Liver (tissue), 9 donors: ENCODE measurements around the gene KIF14. TPM values are rescaled to one million over a fixed set of nuclear protein-coding genes. Genes with fewer than 3 reads are reported as not detected.

Source experiments
- DNase-seq: peaks from one replicate; pipeline ENCODE4 v3.0.0-alpha.2; 2017; ENCODE audit warnings: low spot score
- H3K27ac ChIP-seq, 2 donors: one replicate each; pipeline ENCODE4 v1.7.0; 2013; ENCODE audit warnings: inconsistent platforms in 2 of 2, low read length in 2 of 2, control low read depth in 1 of 2, low read depth in 1 of 2, mild to moderate bottlenecking in 1 of 2
- H3K27me3 ChIP-seq, 4 donors: one replicate each; pipeline versions ENCODE4 v1.6.1 to v1.7.0; 2013; ENCODE audit warnings: low read length in 3 of 4, inconsistent platforms in 1 of 4, mild to moderate bottlenecking in 1 of 4, moderate library complexity in 1 of 4; ENCODE audit not compliant: control insufficient read depth in 4 of 4, insufficient read depth in 4 of 4
- H3K36me3 ChIP-seq, 4 donors: one replicate each; pipeline versions ENCODE4 v1.6.1 to v1.7.0; 2013; ENCODE audit warnings: low read length in 3 of 4, mild to moderate bottlenecking in 3 of 4, low read depth in 1 of 4, moderate library complexity in 1 of 4; ENCODE audit not compliant: control insufficient read depth in 4 of 4, insufficient read depth in 3 of 4
- H3K4me1 ChIP-seq, 4 donors: one replicate each; pipeline versions ENCODE4 v1.6.1 to v1.7.0; 2013; ENCODE audit warnings: low read length in 3 of 4, mild to moderate bottlenecking in 3 of 4, moderate library complexity in 1 of 4; ENCODE audit not compliant: control insufficient read depth in 4 of 4, insufficient read depth in 4 of 4
- H3K4me3 ChIP-seq, 3 donors: one replicate each; pipeline versions ENCODE4 v1.6.1 to v1.7.0; 2013; ENCODE audit warnings: low read length in 3 of 3, control low read depth in 1 of 3, low read depth in 1 of 3, mild to moderate bottlenecking in 1 of 3
- H3K9ac ChIP-seq, 2 donors: one replicate each; pipeline ENCODE4 v1.7.0; 2013; ENCODE audit warnings: low read length in 2 of 2, mild to moderate bottlenecking in 2 of 2, moderate library complexity in 2 of 2, control low read depth in 1 of 2, low read depth in 1 of 2
- H3K9me3 ChIP-seq, 4 donors: one replicate each; pipeline versions ENCODE4 v1.6.1 to v1.7.0; 2013; ENCODE audit warnings: low read length in 3 of 4; ENCODE audit not compliant: control insufficient read depth in 4 of 4
- ATF3 ChIP-seq: IDR thresholded peaks from 2 replicates; pipeline ENCODE4 v1.6.1; 2016; ENCODE audit warnings: antibody characterized with exemption
- EGR1 ChIP-seq, 2 donors: IDR thresholded peaks; 2 replicates each; pipeline ENCODE4 v1.6.1; 2016 to 2018; ENCODE audit warnings: antibody characterized with exemption in 2 of 2, low read depth in 2 of 2
- FOXA1 ChIP-seq: IDR thresholded peaks from 2 replicates; pipeline ENCODE4 v1.6.1; 2016; ENCODE audit warnings: antibody characterized with exemption
- FOXA2 ChIP-seq: IDR thresholded peaks from 2 replicates; pipeline ENCODE4 v1.6.1; 2016; ENCODE audit warnings: antibody characterized with exemption
- GABPA ChIP-seq, 2 donors: IDR thresholded peaks in 1 of 2; conservative IDR thresholded peaks in 1 of 2; 2 replicates each; pipeline ENCODE4 v1.6.1; 2016; ENCODE audit warnings: antibody characterized with exemption in 2 of 2, mild to moderate bottlenecking in 1 of 2, moderate library complexity in 1 of 2
- HNF4A ChIP-seq, 2 donors: conservative IDR thresholded peaks; 2 replicates each; pipeline ENCODE4 v1.6.1; 2016; ENCODE audit warnings: antibody characterized with exemption in 2 of 2, mild to moderate bottlenecking in 2 of 2
- HNF4G ChIP-seq: IDR thresholded peaks from 2 replicates; pipeline ENCODE4 v1.6.1; 2016; ENCODE audit warnings: antibody characterized with exemption
- JUND ChIP-seq, 2 donors: IDR thresholded peaks; 2 replicates each; pipeline ENCODE4 v1.6.1; 2016; ENCODE audit warnings: antibody characterized with exemption in 2 of 2
- NR2F2 ChIP-seq: IDR thresholded peaks from 2 replicates; pipeline ENCODE4 v1.6.1; 2016; ENCODE audit warnings: antibody characterized with exemption
- RAD21 ChIP-seq, 2 donors: IDR thresholded peaks; 2 replicates each; pipeline ENCODE4 v1.6.1; 2016; ENCODE audit warnings: antibody characterized with exemption in 2 of 2, mild to moderate bottlenecking in 2 of 2
- REST ChIP-seq: IDR thresholded peaks from 2 replicates; pipeline ENCODE4 v1.6.1; 2016; ENCODE audit warnings: antibody characterized with exemption, mild to moderate bottlenecking
- RXRA ChIP-seq, 2 donors: IDR thresholded peaks; 2 replicates each; pipeline ENCODE4 v1.6.1; 2017 to 2018; ENCODE audit warnings: antibody characterized with exemption in 2 of 2, mild to moderate bottlenecking in 1 of 2
- SP1 ChIP-seq: IDR thresholded peaks from 2 replicates; pipeline ENCODE4 v1.6.1; 2018; ENCODE audit warnings: antibody characterized with exemption, mild to moderate bottlenecking
- TAF1 ChIP-seq: conservative IDR thresholded peaks from 2 replicates; pipeline ENCODE4 v1.6.1; 2016; ENCODE audit warnings: antibody characterized with exemption, mild to moderate bottlenecking
- YY1 ChIP-seq: IDR thresholded peaks from 2 replicates; pipeline ENCODE4 v1.6.1; 2016; ENCODE audit warnings: antibody characterized with exemption, mild to moderate bottlenecking
- ZBTB33 ChIP-seq: IDR thresholded peaks from 2 replicates; pipeline ENCODE4 v1.6.1; 2016; ENCODE audit warnings: antibody characterized with exemption
- WGBS: extraction: QIAGEN DNeasy Blood & Tissue Kit; methylation state at CpG from one replicate; pipeline ENCODE4 v1.1.7; 2013; 5-methylcytosine and 5-hydroxymethylcytosine counted together
- polyA plus RNA-seq, 2 donors: library from polyadenylated mRNA; stranded (reverse) in 1 of 2; unstranded in 1 of 2; fragments of 200-250 nt in 1 of 2; fragments of >200 nt in 1 of 2; fragmentation: Nextera tagmentation in 1 of 2; extraction: Ambion mirVana in 1 of 2; gene quantifications; one replicate each; pipeline versions ENCODE4 v1.2.1 to v1.2.3, GENCODE V29; 2013 to 2015
- total RNA-seq, 2 donors: library from RNA; depleted of rRNA; stranded (reverse); fragments of >200 nt; gene quantifications; one replicate each; pipeline ENCODE4 v1.2.3, GENCODE V29; 2014
- TF ChIP-seq, protein P1 (sequence below): IDR thresholded peaks from 2 replicates; pipeline ENCODE4 v1.6.1; 2016; ENCODE audit warnings: antibody characterized with exemption
- TF ChIP-seq, protein P2 (sequence below): fragments of 150-350 bp; IDR thresholded peaks from 2 replicates; pipeline ENCODE4 v1.5.1; 2017; ENCODE audit warnings: improper control_type of control experiment, low read depth, low read length; ENCODE audit not compliant: missing input control
- donor health status: healthy.
- donor health status: healthy.
- donor health status: healthy.
- donor health status: healthy.
- donor health status: healthy.

The KIF14 gene
- total and polyA plus RNA-seq, 4 donors: 0.13 to 8.8 (median 0.22) TPM

DNA sequence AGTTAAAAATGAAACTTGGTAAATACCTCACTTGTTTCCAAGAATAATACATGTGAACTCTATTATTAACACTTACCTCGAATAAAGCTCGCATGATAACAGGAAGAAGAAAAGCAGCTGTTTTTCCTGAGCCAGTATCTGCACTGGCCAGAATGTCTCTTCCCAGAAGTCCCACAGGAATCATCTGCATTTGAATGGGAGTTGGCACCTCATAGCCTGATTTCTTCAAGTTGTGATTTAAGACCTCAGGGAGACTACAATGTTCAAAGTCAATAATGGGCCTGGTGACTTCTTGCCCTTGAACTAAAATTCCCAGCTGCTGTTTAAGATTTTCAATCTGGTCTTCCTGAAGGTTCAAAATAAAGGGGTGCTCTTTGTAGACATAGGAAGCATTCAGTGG is 45.3 kb upstream of the KIF14 start:
- peaks cover 4 to 15% (median 5%) of the 10 kb centered on the region in 4 donors for H3K4me1 ChIP-seq
- H3K36me3 ChIP-seq: peaks cover 5 to 26% (median 9%) of the 10 kb centered on the region in 4 donors
- no peak overlapping the region for H3K27ac ChIP-seq
- TF ChIP-seq HNF4A (conservative IDR thresholded peaks at IDR 0.05): no peak
- TF ChIP-seq GABPA (IDR thresholded peaks at IDR 0.05 in 1 of 2, conservative IDR thresholded peaks at IDR 0.05 in 1 of 2): no peak
- TF ChIP-seq REST: no peak
- no peak for TF ChIP-seq RXRA (IDR thresholded peaks at IDR 0.05)
- TF ChIP-seq, protein P1, sequence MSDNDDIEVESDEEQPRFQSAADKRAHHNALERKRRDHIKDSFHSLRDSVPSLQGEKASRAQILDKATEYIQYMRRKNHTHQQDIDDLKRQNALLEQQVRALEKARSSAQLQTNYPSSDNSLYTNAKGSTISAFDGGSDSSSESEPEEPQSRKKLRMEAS: no peak
- no peak for TF ChIP-seq EGR1 (IDR thresholded peaks at IDR 0.05; ENCODE audit: low read depth in 2 of 2)
- TF ChIP-seq ZBTB33: no peak
- TF ChIP-seq, protein P2, sequence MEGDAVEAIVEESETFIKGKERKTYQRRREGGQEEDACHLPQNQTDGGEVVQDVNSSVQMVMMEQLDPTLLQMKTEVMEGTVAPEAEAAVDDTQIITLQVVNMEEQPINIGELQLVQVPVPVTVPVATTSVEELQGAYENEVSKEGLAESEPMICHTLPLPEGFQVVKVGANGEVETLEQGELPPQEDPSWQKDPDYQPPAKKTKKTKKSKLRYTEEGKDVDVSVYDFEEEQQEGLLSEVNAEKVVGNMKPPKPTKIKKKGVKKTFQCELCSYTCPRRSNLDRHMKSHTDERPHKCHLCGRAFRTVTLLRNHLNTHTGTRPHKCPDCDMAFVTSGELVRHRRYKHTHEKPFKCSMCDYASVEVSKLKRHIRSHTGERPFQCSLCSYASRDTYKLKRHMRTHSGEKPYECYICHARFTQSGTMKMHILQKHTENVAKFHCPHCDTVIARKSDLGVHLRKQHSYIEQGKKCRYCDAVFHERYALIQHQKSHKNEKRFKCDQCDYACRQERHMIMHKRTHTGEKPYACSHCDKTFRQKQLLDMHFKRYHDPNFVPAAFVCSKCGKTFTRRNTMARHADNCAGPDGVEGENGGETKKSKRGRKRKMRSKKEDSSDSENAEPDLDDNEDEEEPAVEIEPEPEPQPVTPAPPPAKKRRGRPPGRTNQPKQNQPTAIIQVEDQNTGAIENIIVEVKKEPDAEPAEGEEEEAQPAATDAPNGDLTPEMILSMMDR: no peak
- no peak for TF ChIP-seq NR2F2
- no peak for TF ChIP-seq FOXA2
- TF ChIP-seq FOXA1: no peak
- no peak for TF ChIP-seq YY1
- no peak for TF ChIP-seq HNF4G
- no peak for TF ChIP-seq ATF3
- no peak for TF ChIP-seq JUND (IDR thresholded peaks at IDR 0.05)
- TF ChIP-seq RAD21 (IDR thresholded peaks at IDR 0.05): no peak
- TF ChIP-seq SP1: no peak
- no peak for TF ChIP-seq TAF1
- no peak overlapping the region for H3K4me3 ChIP-seq
- no peaks in the 10 kb centered on the region for H3K27me3 ChIP-seq
- DNase-seq: no peak
- H3K9ac ChIP-seq: no peak overlapping the region
- H3K9me3 ChIP-seq: no peaks in the 10 kb centered on the region
- 65% methylated on average over 2 of the region's 2 CpGs for WGBS
